Fibroblast of skin of scalp (primary cell): ENCODE measurements around the gene ACTR6.
"Not testable (repeated sequence)": the region's sequence is repeated elsewhere in the genome, so short reads cannot be mapped to it uniquely, and the experiment has no call there.

Experiments used
- DNase-seq: peaks from one replicate; pipeline ENCODE4 v3.0.0-alpha.2; 2013

Gene ACTR6

GRCh38 chr12:100222173-100222572, 21.6 kb downstream of the ACTR6 start:
- DNase-seq = not testable (repeated sequence)

GRCh38 chr12:100225491-100225890, 24.9 kb downstream of the ACTR6 start:
- no peak for DNase-seq

- DNase-seq = peak; percentile 2
Measured at GRCh38 chr12:100229036-100229635, 28.5 kb downstream of the ACTR6 start.

- no peak for DNase-seq
Measured at GRCh38 chr12:100229876-100230275, 29.3 kb downstream of the ACTR6 start.

- DNase-seq = not testable (repeated sequence)
Measured at GRCh38 chr12:100231873-100232272, 31.3 kb downstream of the ACTR6 start.

GRCh38 chr12:100234166-100234565, 33.6 kb downstream of the ACTR6 start:
- DNase-seq = peak; percentile 2

GRCh38 chr12:100234591-100235304, 34.1 kb downstream of the ACTR6 start:
- peak; percentile 50 for DNase-seq

- DNase-seq = no peak
Measured at GRCh38 chr12:100238801-100239200, 38.2 kb downstream of the ACTR6 start.

- no peak for DNase-seq
Measured at GRCh38 chr12:100239589-100239988, 39.0 kb downstream of the ACTR6 start.

GRCh38 chr12:100243137-100243536, 42.5 kb downstream of the ACTR6 start:
- no peak for DNase-seq

- DNase-seq = no peak
Measured at GRCh38 chr12:100247765-100248164, 47.1 kb downstream of the ACTR6 start.

GRCh38 chr12:100248886-100249285, 48.3 kb downstream of the ACTR6 start:
- peak; percentile 45 for DNase-seq

- DNase-seq = no peak
Measured at GRCh38 chr12:100249941-100250340, 49.3 kb downstream of the ACTR6 start.

- DNase-seq = no peak
Measured at GRCh38 chr12:100251917-100252316, 51.3 kb downstream of the ACTR6 start.

GRCh38 chr12:100253437-100253836, 52.8 kb downstream of the ACTR6 start:
- DNase-seq = no peak

- no peak for DNase-seq
Measured at GRCh38 chr12:100254876-100255275, 54.3 kb downstream of the ACTR6 start.

- DNase-seq = no peak
Measured at GRCh38 chr12:100258127-100258526, 57.5 kb downstream of the ACTR6 start.

- no peak for DNase-seq
Measured at GRCh38 chr12:100263131-100263530, 62.5 kb downstream of the ACTR6 start.

- DNase-seq = not testable (repeated sequence)
Measured at GRCh38 chr12:100265107-100265506, 64.5 kb downstream of the ACTR6 start.

- peak; percentile 60 for DNase-seq
Measured at GRCh38 chr12:100265732-100266584, 65.3 kb downstream of the ACTR6 start.

- no peak for DNase-seq
Measured at GRCh38 chr12:100266585-100266834, 65.9 kb downstream of the ACTR6 start.

- peak; percentile 98 for DNase-seq
Measured at GRCh38 chr12:100266835-100267602, 66.4 kb downstream of the ACTR6 start, which contains the start of the genes DEPDC4 and SCYL2. Gene DEPDC4 (minus strand): TSS chr12:100267079. CDS start chr12:100267076, 3 bp downstream. Gene SCYL2 (plus strand): TSS chr12:100267177. CDS start chr12:100282971, 15,794 bp downstream.
